GM18867 (cell line): Measurements from ENCODE around the gene RAB3IP.
"Not testable (repeated sequence)": the region's sequence is repeated elsewhere in the genome, so short reads cannot be mapped to it uniquely, and the experiment has no call there.

Source experiments
- ATAC-seq: cut with Tn5 transposase; IDR thresholded peaks from one replicate; pipeline ENCODE4 v1.9.1; 2021; ENCODE audit warnings: mild to moderate bottlenecking, moderate library complexity; ENCODE audit not compliant: unreplicated experiment

The RAB3IP gene

GRCh38 chr12:69834147-69834546, 95.5 kb downstream of the RAB3IP start:
- ATAC-seq: no peak

- no peak for ATAC-seq
Measured at GRCh38 chr12:69834576-69834975, 95.9 kb downstream of the RAB3IP start.

GRCh38 chr12:69835081-69835480, 96.4 kb downstream of the RAB3IP start:
- no peak for ATAC-seq

GRCh38 chr12:69836015-69836414, 97.4 kb downstream of the RAB3IP start:
- ATAC-seq: no peak

- ATAC-seq: no peak
Measured at GRCh38 chr12:69837191-69837590, 98.5 kb downstream of the RAB3IP start.

- no peak for ATAC-seq
Measured at GRCh38 chr12:69837657-69838415, 99.2 kb downstream of the RAB3IP start.

GRCh38 chr12:69840727-69841126, 102.1 kb downstream of the RAB3IP start:
- no peak for ATAC-seq

GRCh38 chr12:69843608-69844007, 104.9 kb downstream of the RAB3IP start:
- no peak for ATAC-seq

- ATAC-seq: no peak
Measured at GRCh38 chr12:69844416-69844815, 105.8 kb downstream of the RAB3IP start.

- ATAC-seq: no peak
Measured at GRCh38 chr12:69844836-69845235, 106.2 kb downstream of the RAB3IP start.

- ATAC-seq: no peak
Measured at GRCh38 chr12:69846976-69847375, 108.3 kb downstream of the RAB3IP start.

- ATAC-seq: no peak
Measured at GRCh38 chr12:69851976-69852375, 113.3 kb downstream of the RAB3IP start.

- not testable (repeated sequence) for ATAC-seq
Measured at GRCh38 chr12:69853176-69853961, 114.7 kb downstream of the RAB3IP start.

- no peak for ATAC-seq
Measured at GRCh38 chr12:69866698-69867097, 128.0 kb downstream of the RAB3IP start.

- ATAC-seq: no peak
Measured at GRCh38 chr12:69868695-69869094, 130.0 kb downstream of the RAB3IP start.

- ATAC-seq: no peak
Measured at GRCh38 chr12:69872804-69873203, 134.1 kb downstream of the RAB3IP start.
